ENCODE results near the gene CACNA1E. TPM values are rescaled to one million over a fixed set of nuclear protein-coding genes. Genes with fewer than 3 reads are reported as not detected.

The CACNA1E gene
- total and polyA plus RNA-seq, 2 of the 13 experiments (the other 11 are each of a cell fraction or from before 2014, with no cell fraction given), result not detected

DNA sequence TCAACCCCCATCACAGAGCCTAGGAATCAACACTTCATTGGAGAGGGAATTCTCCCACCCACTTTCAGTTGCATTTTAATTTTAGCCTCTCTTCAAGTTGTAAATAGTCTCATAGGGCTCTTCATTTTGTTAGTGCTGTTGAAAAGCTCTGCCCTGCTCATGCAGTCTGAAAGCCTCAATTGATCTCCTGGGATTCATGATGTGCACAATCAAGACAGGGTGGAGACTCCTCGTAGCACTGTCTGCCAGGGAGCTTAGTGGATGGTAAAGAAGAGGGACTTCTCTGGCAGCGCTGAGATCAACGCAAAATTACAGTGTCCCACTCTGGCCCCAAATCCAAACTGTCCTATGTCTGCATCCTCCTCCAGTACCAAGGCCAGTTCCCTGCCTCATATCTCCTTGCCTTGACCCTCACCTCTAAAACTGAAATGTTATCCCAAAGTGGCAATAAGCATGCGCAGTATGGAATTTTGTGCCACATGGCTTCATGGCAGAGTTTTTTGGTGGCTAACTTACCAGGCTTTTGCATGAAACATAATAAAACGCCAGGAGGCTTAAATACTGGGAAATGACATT lies 282.2 kb downstream of the CACNA1E start:
- TF ChIP-seq ESRRA (CRISPR knock-in tag; IDR thresholded peaks at IDR 0.05; ENCODE audit: low read depth), result no peak
- TF ChIP-seq, protein P1, sequence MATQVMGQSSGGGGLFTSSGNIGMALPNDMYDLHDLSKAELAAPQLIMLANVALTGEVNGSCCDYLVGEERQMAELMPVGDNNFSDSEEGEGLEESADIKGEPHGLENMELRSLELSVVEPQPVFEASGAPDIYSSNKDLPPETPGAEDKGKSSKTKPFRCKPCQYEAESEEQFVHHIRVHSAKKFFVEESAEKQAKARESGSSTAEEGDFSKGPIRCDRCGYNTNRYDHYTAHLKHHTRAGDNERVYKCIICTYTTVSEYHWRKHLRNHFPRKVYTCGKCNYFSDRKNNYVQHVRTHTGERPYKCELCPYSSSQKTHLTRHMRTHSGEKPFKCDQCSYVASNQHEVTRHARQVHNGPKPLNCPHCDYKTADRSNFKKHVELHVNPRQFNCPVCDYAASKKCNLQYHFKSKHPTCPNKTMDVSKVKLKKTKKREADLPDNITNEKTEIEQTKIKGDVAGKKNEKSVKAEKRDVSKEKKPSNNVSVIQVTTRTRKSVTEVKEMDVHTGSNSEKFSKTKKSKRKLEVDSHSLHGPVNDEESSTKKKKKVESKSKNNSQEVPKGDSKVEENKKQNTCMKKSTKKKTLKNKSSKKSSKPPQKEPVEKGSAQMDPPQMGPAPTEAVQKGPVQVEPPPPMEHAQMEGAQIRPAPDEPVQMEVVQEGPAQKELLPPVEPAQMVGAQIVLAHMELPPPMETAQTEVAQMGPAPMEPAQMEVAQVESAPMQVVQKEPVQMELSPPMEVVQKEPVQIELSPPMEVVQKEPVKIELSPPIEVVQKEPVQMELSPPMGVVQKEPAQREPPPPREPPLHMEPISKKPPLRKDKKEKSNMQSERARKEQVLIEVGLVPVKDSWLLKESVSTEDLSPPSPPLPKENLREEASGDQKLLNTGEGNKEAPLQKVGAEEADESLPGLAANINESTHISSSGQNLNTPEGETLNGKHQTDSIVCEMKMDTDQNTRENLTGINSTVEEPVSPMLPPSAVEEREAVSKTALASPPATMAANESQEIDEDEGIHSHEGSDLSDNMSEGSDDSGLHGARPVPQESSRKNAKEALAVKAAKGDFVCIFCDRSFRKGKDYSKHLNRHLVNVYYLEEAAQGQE (IDR thresholded peaks at IDR 0.05; ENCODE audit: borderline replicate concordance in 1 of 2, low read depth in 1 of 2, low read length in 2 of 2), result peak in 1 of 2 experiments; percentile 55; a peak in 2 of 4 replicates
- in situ Hi-C loops (cut with HindIII; ENCODE audit: extremely low pct_ligation_motif_present, low pct_unique_long_range_greater_than_20kb), result no loop called here
- ATAC-seq (no peak), DNase-seq (ENCODE audit: low spot score) (no peak), FAIRE-seq (no peak)
- H3K27ac ChIP-seq (ENCODE audit: extremely low read length, insufficient read depth, low read length), result no peak overlapping the region
- H3K27me3 ChIP-seq (ENCODE audit: control insufficient read depth in 1 of 2, insufficient read depth in 2 of 2, low read length in 2 of 2), result no peaks in the 10 kb centered on the region
- WGBS (ENCODE audit: low lambda C conversion rate), result 36% methylated on average over 4 of the region's 5 CpGs
- no peaks in the 10 kb centered on the region for H3K79me2 ChIP-seq (ENCODE audit: insufficient read depth, low read length)
- no peaks in the 10 kb centered on the region for H4K20me1 ChIP-seq (ENCODE audit: insufficient read depth, low read length)
- no TSS peak for BruUV-seq (replicated peaks)
- no peak overlapping the region for H3K4me2 ChIP-seq (ENCODE audit: low read depth, low read length)
- H2AFZ ChIP-seq (ENCODE audit: low read length), result no peak overlapping the region
- ChIA-PET POLR2A (no interaction called here), CTCF (ENCODE audit: low intra/inter-chr PET ratio, low total read pairs) (no interaction called here)
- H3K9ac ChIP-seq (ENCODE audit: insufficient read depth, low read depth, low read length), result no peak overlapping the region
- no peaks in the 10 kb centered on the region for H3K36me3 ChIP-seq (replicated peaks in 1 of 2; ENCODE audit: control insufficient read depth in 1 of 2, insufficient read depth in 2 of 2, low read length in 2 of 2)
- no peaks in the 10 kb centered on the region for H3K4me1 ChIP-seq (ENCODE audit: insufficient read depth, low read length)
- no peak overlapping the region for H3K4me3 ChIP-seq (replicated peaks in 1 of 3; ENCODE audit: insufficient read depth in 1 of 3, low read depth in 2 of 3, low read length in 3 of 3)
- no peaks in the 10 kb centered on the region for H3K9me3 ChIP-seq (ENCODE audit: low read length)
- intact Hi-C loops (cut with micrococcal nuclease; ENCODE audit: unreplicated experiment), result no loop called here

DNA sequence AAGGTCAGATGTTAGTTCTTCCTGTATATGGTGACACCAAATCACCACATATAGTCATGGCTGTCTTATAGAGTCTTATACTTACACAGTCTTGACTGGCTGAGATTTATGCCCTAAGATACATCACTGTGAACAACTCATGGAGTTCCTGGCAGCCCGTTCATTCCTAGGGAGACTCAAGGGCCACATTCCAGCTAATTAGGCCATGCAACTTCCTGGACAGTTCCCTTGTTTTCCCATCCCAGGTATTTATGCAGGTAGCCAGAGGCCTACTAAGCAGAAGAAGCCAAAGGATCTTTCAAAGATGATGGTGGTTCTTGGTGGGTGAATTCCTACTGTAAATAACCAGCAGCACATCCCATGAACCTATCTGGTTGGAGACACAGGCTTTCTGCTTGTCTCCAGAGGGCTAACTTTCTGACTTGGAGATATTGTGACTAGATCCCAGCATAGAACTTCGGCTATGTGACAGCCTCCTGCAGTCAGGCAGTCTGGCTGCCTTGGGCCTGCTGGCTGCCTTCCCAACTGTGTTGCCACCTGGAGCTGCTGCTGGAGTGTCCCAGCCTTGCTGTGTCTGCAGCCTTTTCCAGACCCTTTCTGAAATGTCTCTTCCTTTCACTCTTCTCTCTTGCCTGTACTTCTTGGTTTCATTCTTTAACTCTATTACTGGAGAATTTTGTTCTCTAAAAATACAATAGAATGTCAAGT lies 283.8 kb downstream of the CACNA1E start:
- CTCF ChIA-PET (ENCODE audit: low intra/inter-chr PET ratio, low total read pairs), result no interaction called here
- intact Hi-C loops (cut with micrococcal nuclease; ENCODE audit: unreplicated experiment), result no loop called here
- no peaks in the 10 kb centered on the region for H3K4me1 ChIP-seq (ENCODE audit: insufficient read depth, low read length)
- TF ChIP-seq ZFP36 (IDR thresholded peaks at IDR 0.05; ENCODE audit: borderline replicate concordance, low read depth, low read length, partially characterized antibody), result no peak
- TF ChIP-seq GABPA (IDR thresholded peaks at IDR 0.05; ENCODE audit: low read depth, low read length), result no peak
- no peak for TF ChIP-seq GABPA (CRISPR knock-in tag; IDR thresholded peaks at IDR 0.05; ENCODE audit: low read depth)
- no peak for TF ChIP-seq FOSL2 (CRISPR knock-in tag; IDR thresholded peaks at IDR 0.05)
- no peak for FAIRE-seq
- 0% methylated on average over 1 of the region's 2 CpGs for WGBS (ENCODE audit: low lambda C conversion rate)
- no peak overlapping the region for H2AFZ ChIP-seq (ENCODE audit: low read length)
- no TSS peak for BruUV-seq (replicated peaks)
- H3K4me3 ChIP-seq (replicated peaks in 1 of 3; ENCODE audit: insufficient read depth in 1 of 3, low read depth in 2 of 3, low read length in 3 of 3), result no peak overlapping the region
- H3K27me3 ChIP-seq (ENCODE audit: control insufficient read depth in 1 of 2, insufficient read depth in 2 of 2, low read length in 2 of 2), result no peaks in the 10 kb centered on the region
- H3K36me3 ChIP-seq (replicated peaks in 1 of 2; ENCODE audit: control insufficient read depth in 1 of 2, insufficient read depth in 2 of 2, low read length in 2 of 2), result no peaks in the 10 kb centered on the region
- no peaks in the 10 kb centered on the region for H3K9me3 ChIP-seq (ENCODE audit: low read length)
- no peaks in the 10 kb centered on the region for H3K79me2 ChIP-seq (ENCODE audit: insufficient read depth, low read length)
- no peak overlapping the region for H3K4me2 ChIP-seq (ENCODE audit: low read depth, low read length)
- ATAC-seq, result no peak
- no peak overlapping the region for H3K9ac ChIP-seq (ENCODE audit: insufficient read depth, low read depth, low read length)
- H3K27ac ChIP-seq (ENCODE audit: extremely low read length, insufficient read depth, low read length), result no peak overlapping the region
- POLR2A ChIA-PET, result no interaction called here
- no peak for DNase-seq (ENCODE audit: low spot score)
- no peaks in the 10 kb centered on the region for H4K20me1 ChIP-seq (ENCODE audit: insufficient read depth, low read length)
- in situ Hi-C loops (cut with HindIII; ENCODE audit: extremely low pct_ligation_motif_present, low pct_unique_long_range_greater_than_20kb), result no loop called here

All from HepG2 (cell line).